GM19467 (cell line): ENCODE data around the gene B4GALNT3.

Experiments used
- ATAC-seq: cut with Tn5 transposase; IDR thresholded peaks from one replicate; pipeline ENCODE4 v1.9.1; 2021; ENCODE audit warnings: mild to moderate bottlenecking, moderate library complexity; ENCODE audit not compliant: unreplicated experiment

Gene B4GALNT3

GRCh38 chr12:556498-556897 is 96.8 kb downstream of the B4GALNT3 start:
- no peak for ATAC-seq

GRCh38 chr12:558580-558979 is 98.8 kb downstream of the B4GALNT3 start:
- ATAC-seq: no peak

GRCh38 chr12:559208-559905 is 99.6 kb downstream of the B4GALNT3 start:
- ATAC-seq: no peak

- ATAC-seq: no peak
These were observed 100.2 kb downstream of the B4GALNT3 start for GRCh38 chr12:559906-560455.

GRCh38 chr12:560691-561390 is 101.1 kb downstream of the B4GALNT3 start:
- no peak for ATAC-seq

GRCh38 chr12:561391-561705 is 101.6 kb downstream of the B4GALNT3 start:
- no peak for ATAC-seq

- ATAC-seq: no peak
These were observed 102.3 kb downstream of the B4GALNT3 start for GRCh38 chr12:561908-562593.

GRCh38 chr12:562634-563033 is 102.9 kb downstream of the B4GALNT3 start:
- no peak for ATAC-seq

- ATAC-seq: no peak
These were observed 103.6 kb downstream of the B4GALNT3 start for GRCh38 chr12:563250-563781.

GRCh38 chr12:563787-564298 is 104.1 kb downstream of the B4GALNT3 start:
- no peak for ATAC-seq

GRCh38 chr12:565161-565560 is 105.4 kb downstream of the B4GALNT3 start:
- no peak for ATAC-seq

GRCh38 chr12:565589-566105 is 105.9 kb downstream of the B4GALNT3 start:
- ATAC-seq: no peak

- no peak for ATAC-seq
These were observed 108.7 kb downstream of the B4GALNT3 start for GRCh38 chr12:568486-568885.

- no peak for ATAC-seq
These were observed 109.4 kb downstream of the B4GALNT3 start for GRCh38 chr12:569091-569676.

- ATAC-seq: peak; percentile 80
These were observed 110.2 kb downstream of the B4GALNT3 start for GRCh38 chr12:569803-570434.

- no peak for ATAC-seq
These were observed 110.7 kb downstream of the B4GALNT3 start for GRCh38 chr12:570435-570920.

GRCh38 chr12:570921-571794 is 111.4 kb downstream of the B4GALNT3 start:
- no peak for ATAC-seq

- ATAC-seq: no peak
These were observed 112.2 kb downstream of the B4GALNT3 start for GRCh38 chr12:571795-572531.
